SK-N-SH (cell line): ENCODE measurements around the gene SLC22A7. TPM values are rescaled to one million over a fixed set of nuclear protein-coding genes. Genes with fewer than 3 reads are reported as not detected.

Source experiments
- CTCF ChIA-PET: fragments of 300-600, 350-600 bp; formaldehyde crosslinking; extraction: SDS; loops from one replicate; lab custom pipeline; 2021; lab: Yijun Ruan, JAX
- POLR2A ChIA-PET: fragments of 350-600 bp; sonication (Branson Sonifier 250); formaldehyde crosslinking; extraction: SDS; loops from one replicate; lab custom pipeline; 2020; ENCODE audit warnings: antibody characterized with exemption, inconsistent platforms; lab: Yijun Ruan, JAX
- DNase-seq: peaks from one replicate; pipeline ENCODE4 v3.0.0; 2012
- H2AFZ ChIP-seq: fragments of 200-600 bp; sonication (generic); 2 replicates; pipeline ENCODE4 v1.8.1; 2016; ENCODE audit warnings: antibody characterized with exemption, mild to moderate bottlenecking, low read depth
- H3F3A ChIP-seq: fragments of 200-600 bp; sonication (generic); replicated peaks from 2 replicates; pipeline ENCODE3; 2016; ENCODE audit warnings: antibody characterized with exemption, mild to moderate bottlenecking; ENCODE audit not compliant: insufficient read depth
- H3K27ac ChIP-seq, 2 experiments: fragments of 200-500 bp in 1 of 2; fragments of 200-600 bp in 1 of 2; sonication (Bioruptor generic) in 1 of 2; sonication (generic), shearing (Covaris generic) in 1 of 2; 2 replicates each; pipeline versions ENCODE4 v1.5.1 to v1.6.1; 2014 to 2016; ENCODE audit warnings: low read depth in 2 of 2, inconsistent platforms in 1 of 2, low read length in 1 of 2, mild to moderate bottlenecking in 1 of 2, mixed read lengths in 1 of 2
- H3K27me3 ChIP-seq: fragments of 200-600 bp; sonication (generic), shearing (Covaris generic); 2 replicates; pipeline ENCODE4 v1.6.1; 2016; ENCODE audit warnings: mixed run types; ENCODE audit not compliant: insufficient read depth
- H3K36me3 ChIP-seq, 2 experiments: fragments of 200-500 bp in 1 of 2; fragments of 200-600 bp in 1 of 2; sonication (Bioruptor generic) in 1 of 2; sonication (generic) in 1 of 2; replicated peaks in 1 of 2; 2 replicates each; pipeline versions ENCODE3 to v1.5.1; 2014 to 2016; ENCODE audit warnings: low read length in 1 of 2, mild to moderate bottlenecking in 1 of 2; ENCODE audit not compliant: insufficient read depth in 2 of 2, control insufficient read depth in 1 of 2
- H3K4me1 ChIP-seq, 2 experiments: fragments of 200-500 bp in 1 of 2; fragments of 200-600 bp in 1 of 2; sonication (Bioruptor generic) in 1 of 2; sonication (generic), shearing (Covaris generic) in 1 of 2; 2 replicates each; pipeline versions ENCODE4 v1.5.1 to v1.6.1; 2014 to 2016; ENCODE audit warnings: low read depth in 1 of 2, low read length in 1 of 2, mixed run types in 1 of 2; ENCODE audit not compliant: insufficient read depth in 2 of 2, control insufficient read depth in 1 of 2
- H3K4me2 ChIP-seq: fragments of 200-600 bp; sonication (generic), shearing (Covaris generic); 2 replicates; pipeline ENCODE4 v1.6.1; 2017; ENCODE audit warnings: mixed run types
- H3K4me3 ChIP-seq, 2 experiments: fragments of 200-500 bp in 1 of 2; fragments of 200-600 bp in 1 of 2; sonication (Bioruptor generic) in 1 of 2; sonication (generic), shearing (Covaris generic) in 1 of 2; 2 replicates each; pipeline versions ENCODE4 v1.5.1 to v1.8.1; 2014 to 2016; ENCODE audit warnings: low read depth in 2 of 2, inconsistent platforms in 1 of 2, low read length in 1 of 2, mild to moderate bottlenecking in 1 of 2, mixed read lengths in 1 of 2, moderate library complexity in 1 of 2
- H3K79me2 ChIP-seq: fragments of 200-600 bp; sonication (generic); 2 replicates; pipeline ENCODE4 v1.8.1; 2017; ENCODE audit warnings: mild to moderate bottlenecking; ENCODE audit not compliant: insufficient read depth
- H3K9ac ChIP-seq: fragments of 200-600 bp; sonication (generic); 2 replicates; pipeline ENCODE4 v1.6.1; 2017; ENCODE audit warnings: mixed run types
- H3K9me2 ChIP-seq: fragments of 200-600 bp; sonication (generic); 2 replicates; pipeline ENCODE4 v1.6.1; 2017; ENCODE audit warnings: mixed run types
- H3K9me3 ChIP-seq: fragments of 200-600 bp; sonication (generic); 2 replicates; pipeline ENCODE4 v1.6.1; 2017; ENCODE audit warnings: mixed run types, mild to moderate bottlenecking, moderate library complexity
- H4K20me1 ChIP-seq: fragments of 200-600 bp; sonication (generic); 2 replicates; pipeline ENCODE4 v1.6.1; 2017; ENCODE audit warnings: mild to moderate bottlenecking, mixed run types; ENCODE audit not compliant: insufficient read depth
- EP300 ChIP-seq, 2 experiments: IDR thresholded peaks; 2 replicates each; pipeline versions ENCODE4 v1.4.0 to v1.6.1; 2012; ENCODE audit warnings: borderline replicate concordance in 1 of 2, low read depth in 1 of 2, low read length in 1 of 2
- FOXJ3 ChIP-seq: sonication (generic); formaldehyde crosslinking; IDR thresholded peaks from 2 replicates; pipeline ENCODE4 v1.5.1; 2020; ENCODE audit warnings: mild to moderate bottlenecking, missing genetic modification reagents
- FOXM1 ChIP-seq: IDR thresholded peaks from 2 replicates; pipeline ENCODE4 v1.4.0; 2012; ENCODE audit warnings: low read depth, mild to moderate bottlenecking
- GATA2 ChIP-seq: sonication (generic); formaldehyde crosslinking; IDR thresholded peaks from 2 replicates; pipeline ENCODE4 v1.5.0; 2020; ENCODE audit warnings: mild to moderate bottlenecking, missing genetic modification reagents
- JUND ChIP-seq: IDR thresholded peaks from 2 replicates; pipeline ENCODE4 v1.4.0; 2012
- NFIC ChIP-seq: IDR thresholded peaks from 2 replicates; pipeline ENCODE4 v1.4.0; 2012; ENCODE audit warnings: borderline replicate concordance
- RAD21 ChIP-seq: IDR thresholded peaks from 2 replicates; pipeline ENCODE4 v1.6.1; 2012; ENCODE audit warnings: mild to moderate bottlenecking, low read length
- REST ChIP-seq: IDR thresholded peaks from 2 replicates; pipeline ENCODE4 v1.6.1; 2012; ENCODE audit warnings: mild to moderate bottlenecking, low read depth, low read length, moderate library complexity
- TEAD4 ChIP-seq: IDR thresholded peaks from 2 replicates; pipeline ENCODE4 v1.4.0; 2012; ENCODE audit warnings: mild to moderate bottlenecking, borderline replicate concordance; ENCODE audit not compliant: insufficient read depth
- USF2 ChIP-seq: fragments of 150-350 bp; IDR thresholded peaks from 2 replicates; pipeline ENCODE4 v1.6.1; 2017; ENCODE audit warnings: antibody characterized with exemption, low read length, low read depth, borderline replicate concordance
- YY1 ChIP-seq: IDR thresholded peaks from 2 replicates; pipeline ENCODE4 v1.4.0; 2012; ENCODE audit warnings: low read depth, mild to moderate bottlenecking
- ZBTB33 ChIP-seq: IDR thresholded peaks from 2 replicates; pipeline ENCODE4 v1.4.0; 2012; ENCODE audit warnings: low read depth, borderline replicate concordance
- WGBS: methylation state at CpG from one replicate; pipeline ENCODE4 v1.1.6; 2017; ENCODE audit warnings: low lambda C conversion rate; 5-methylcytosine and 5-hydroxymethylcytosine counted together
- polyA plus RNA-seq, 3 experiments: library from polyadenylated mRNA; depleted of rRNA; stranded (reverse); fragments of >200 nt; gene quantifications; 2 replicates each; pipeline ENCODE4 v1.2.3, GENCODE V29; 2012

The SLC22A7 gene
- polyA plus RNA-seq, 1 of the 3 experiments (the other 2 are of a cell fraction): not detected

- H3K27me3 ChIP-seq: peaks cover 6% of the 10 kb centered on the region; the same call in 1 of the 2 replicates
- H3K4me1 ChIP-seq: peaks cover 0 to 10% of the 10 kb centered on the region in 2 experiments; a peak in 1 of 4 replicates
- no peaks in the 10 kb centered on the region for H3K9me2 ChIP-seq
- TF ChIP-seq RAD21: peak; percentile 48
- no peak for TF ChIP-seq YY1
- TF ChIP-seq ZBTB33: no peak
- TF ChIP-seq REST: no peak
- TF ChIP-seq GATA2 (CRISPR knock-in tag): peak; percentile 63
- H3K4me2 ChIP-seq: no peak overlapping the region
- no peaks in the 10 kb centered on the region for H3F3A ChIP-seq
- H3K4me3 ChIP-seq: no peak overlapping the region
- ChIA-PET POLR2A (no interaction called here), CTCF (interaction anchor here (1.1 to 2.8 kb wide), 5 partner anchors 10 to 70 kb away, joined by 3 to 16 read pairs (median 7); partner anchors contain the start of genes DNPH1 and ZNF318)
- 71% methylated on average over 17 of the region's 18 CpGs for WGBS
- no peaks in the 10 kb centered on the region for H4K20me1 ChIP-seq
- no peak overlapping the region for H3K9ac ChIP-seq
- no peak overlapping the region for H2AFZ ChIP-seq
- H3K27ac ChIP-seq: no peak overlapping the region
- H3K9me3 ChIP-seq: no peaks in the 10 kb centered on the region
- no peaks in the 10 kb centered on the region for H3K79me2 ChIP-seq
- H3K36me3 ChIP-seq: no peaks in the 10 kb centered on the region
- peak; percentile 79 for DNase-seq
These were observed 1.6 kb downstream of the SLC22A7 start for GRCh38 chr6:43299338-43300293.

- Histone ChIP-seq H3K9me2 (no peaks in the 10 kb centered on the region), H2AFZ (no peak overlapping the region), H3K27ac (no peak overlapping the region), H3K4me1 (peaks cover 0 to 10% of the 10 kb centered on the region in 2 experiments; a peak in 1 of 4 replicates), H3F3A (no peaks in the 10 kb centered on the region), H3K4me2 (no peak overlapping the region), H4K20me1 (no peaks in the 10 kb centered on the region), H3K79me2 (no peaks in the 10 kb centered on the region), H3K36me3 (no peaks in the 10 kb centered on the region), H3K9me3 (no peaks in the 10 kb centered on the region), H3K27me3 (peaks cover 6% of the 10 kb centered on the region; the same call in 1 of the 2 replicates), H3K4me3 (no peak overlapping the region), H3K9ac (no peak overlapping the region)
- ChIA-PET POLR2A (no interaction called here), CTCF (interaction anchor here (1.2 to 2.6 kb wide), 2 partner anchors 12 to 16 kb away, joined by 4 to 9 read pairs; no protein-coding TSS in a partner anchor)
- no peak for DNase-seq
- WGBS: 76% methylated on average over 12 of the region's 15 CpGs
- no peak for TF ChIP-seq YY1
- no peak for TF ChIP-seq JUND
- TF ChIP-seq EP300 (IDR thresholded peaks at IDR 0.05; ENCODE audit: borderline replicate concordance in 1 of 2, low read depth in 1 of 2, low read length in 1 of 2): no peak
- TF ChIP-seq FOXJ3 (CRISPR knock-in tag): no peak
- TF ChIP-seq TEAD4: no peak
- no peak for TF ChIP-seq NFIC
- TF ChIP-seq USF2: no peak
- TF ChIP-seq REST: no peak
- TF ChIP-seq FOXM1: no peak
These were observed 3.2 kb downstream of the SLC22A7 start for GRCh38 chr6:43301081-43301870.
